A549 treated with CpdA at 1 μM for 4 hours (cell line): ENCODE data around the gene PRDM16. TPM values are rescaled to one million over a fixed set of nuclear protein-coding genes. Genes with fewer than 3 reads are reported as not detected.

Source experiments
- total RNA-seq: library from RNA; stranded (reverse); fragments of 200-300 nt; extraction: Qiagen RNA extraction; gene quantifications from 5 replicates; pipeline ENCODE4 v1.2.3, GENCODE V29; 2022; ENCODE audit warnings: low read depth

PRDM16 gene
- total RNA-seq: 0.08 to 0.44 TPM (median 0.36 TPM) in 5 replicates

DNA sequence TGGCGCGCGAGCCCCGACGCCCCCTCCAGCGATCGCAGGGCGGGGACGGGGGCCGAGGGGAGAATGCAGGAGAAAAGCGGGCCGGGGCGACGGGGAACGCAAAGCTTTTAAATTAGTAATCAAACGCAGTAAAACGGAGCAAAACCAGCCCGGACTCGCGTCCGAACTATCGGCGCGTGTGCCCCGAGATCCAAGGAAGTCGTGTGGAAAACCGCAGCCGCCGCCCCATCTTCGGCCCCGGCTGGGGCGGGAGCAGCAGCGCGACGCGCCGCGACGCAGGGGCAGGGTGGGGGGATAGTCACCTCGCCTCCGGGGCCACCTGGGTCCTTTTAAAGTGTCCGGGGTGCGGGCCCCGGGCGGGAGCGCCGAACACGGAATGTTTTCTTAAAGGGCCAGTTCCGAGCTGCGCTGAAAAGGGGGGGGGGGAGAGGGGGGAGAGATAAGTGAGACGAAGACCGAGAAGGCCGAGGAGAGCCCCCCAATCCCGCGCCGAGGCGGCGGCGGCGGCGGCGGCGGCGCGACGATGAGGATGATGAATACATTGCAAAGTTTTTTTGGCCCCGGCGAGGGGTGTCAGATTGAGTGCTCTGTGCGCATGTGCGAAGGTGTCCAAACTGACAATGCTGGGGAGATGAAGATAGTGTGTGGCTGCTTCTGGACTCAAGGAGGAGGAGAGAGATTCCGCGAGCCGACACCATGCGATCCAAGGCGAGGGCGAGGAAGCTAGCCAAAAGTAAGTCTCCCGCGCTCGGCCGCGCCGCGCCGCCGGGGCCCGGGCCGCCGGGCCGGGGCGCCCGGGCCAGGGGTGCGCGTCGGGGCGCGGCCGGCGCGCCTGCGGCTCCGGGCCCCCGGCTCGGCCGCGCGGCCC, at the start of gene PRDM16:
TSS of gene PRDM16 (plus strand) at position 640 of the 868 bp plus-strand sequence. CDS start at position 697, 57 bp downstream.

GRCh38 chr1:3021233-3021671, 47.8 kb upstream of the PRDM16 start, which contains the start of gene ACTRT2:
ACTRT2 (plus strand) TSS chr1:3021467; CDS start chr1:3021687, 220 bp downstream.

DNA sequence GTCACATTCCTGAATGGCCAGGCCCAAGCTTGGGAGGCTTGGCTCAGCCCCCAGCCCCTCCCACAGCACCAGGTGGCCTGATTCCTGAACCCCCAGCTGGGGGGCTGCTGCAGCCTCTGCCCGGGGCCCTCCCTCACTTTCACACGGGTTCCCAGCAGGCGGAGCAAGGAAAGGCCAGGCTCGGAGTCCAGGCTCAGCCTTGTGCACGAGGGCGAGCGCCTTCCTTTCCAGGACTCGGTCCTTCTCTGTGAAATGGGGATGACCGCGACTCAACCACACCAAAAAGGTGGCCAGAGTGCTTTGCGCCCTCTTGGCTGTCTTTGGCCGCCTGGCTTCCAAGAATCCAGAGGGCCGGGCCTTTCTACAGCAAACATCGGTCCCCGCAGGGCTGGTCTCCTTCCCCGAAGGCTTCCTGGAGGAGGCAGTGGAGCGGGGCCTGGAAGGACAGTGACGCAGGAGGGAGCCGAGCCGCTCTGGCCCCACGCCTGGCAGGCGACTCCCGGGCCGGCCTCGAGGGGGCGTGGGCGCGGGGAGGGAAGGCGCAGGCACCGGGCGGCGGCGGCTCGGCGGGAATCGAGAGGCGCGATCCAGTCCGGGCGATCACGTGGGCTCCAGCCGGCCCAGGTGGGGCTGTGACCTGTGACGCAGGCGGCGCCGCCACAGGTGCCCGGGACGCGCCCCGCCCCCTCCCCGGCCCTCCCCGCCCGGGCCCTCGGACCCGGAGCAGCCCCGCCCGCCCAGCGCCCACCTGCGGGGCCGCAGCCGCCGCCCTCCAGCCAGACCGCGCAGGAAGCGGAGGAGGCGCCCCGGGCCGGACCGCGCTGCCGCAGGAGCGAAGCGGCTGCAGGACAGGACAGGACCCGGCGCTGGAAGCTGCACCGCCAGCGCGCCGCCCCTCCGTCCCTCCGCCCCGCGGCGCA, 385.1 kb downstream of the PRDM16 start, which contains the start of gene ARHGEF16:
TSS of gene ARHGEF16 (plus strand) at position 775 of the 920 bp plus-strand sequence. CDS start 8,420 bp downstream, outside the sequence.

Other genes with a start within 250 kb of the PRDM16 start
- gene ACTRT2, start 47.7 kb upstream of the PRDM16 start, total RNA-seq: not detected in 5 replicates